Astrocyte of the spinal cord (primary cell): ENCODE data around the gene STARD3.
A peak's percentile ranks its signal among the peaks of the same experiment; 100 is the strongest.

Source experiments
- DNase-seq: peaks from one replicate; pipeline ENCODE4 v3.0.0; 2011; ENCODE audit warnings: low read depth, low spot score
- H3K4me3 ChIP-seq: 2 replicates; pipeline ENCODE4 v1.5.1; 2011; ENCODE audit warnings: low read depth, mild to moderate bottlenecking, low read length, moderate library complexity
- in situ Hi-C: cut with HindIII; loops from 2 replicates; pipeline ENCODE4 v1.10.0; 2017; ENCODE audit warnings: low sequenced_read_pairs
- TF ChIP-seq, protein P1 (sequence below): IDR thresholded peaks from 2 replicates; pipeline ENCODE4 v1.5.1; 2012; ENCODE audit warnings: low read depth, mild to moderate bottlenecking, low read length, inconsistent platforms

STARD3 gene

DNA sequence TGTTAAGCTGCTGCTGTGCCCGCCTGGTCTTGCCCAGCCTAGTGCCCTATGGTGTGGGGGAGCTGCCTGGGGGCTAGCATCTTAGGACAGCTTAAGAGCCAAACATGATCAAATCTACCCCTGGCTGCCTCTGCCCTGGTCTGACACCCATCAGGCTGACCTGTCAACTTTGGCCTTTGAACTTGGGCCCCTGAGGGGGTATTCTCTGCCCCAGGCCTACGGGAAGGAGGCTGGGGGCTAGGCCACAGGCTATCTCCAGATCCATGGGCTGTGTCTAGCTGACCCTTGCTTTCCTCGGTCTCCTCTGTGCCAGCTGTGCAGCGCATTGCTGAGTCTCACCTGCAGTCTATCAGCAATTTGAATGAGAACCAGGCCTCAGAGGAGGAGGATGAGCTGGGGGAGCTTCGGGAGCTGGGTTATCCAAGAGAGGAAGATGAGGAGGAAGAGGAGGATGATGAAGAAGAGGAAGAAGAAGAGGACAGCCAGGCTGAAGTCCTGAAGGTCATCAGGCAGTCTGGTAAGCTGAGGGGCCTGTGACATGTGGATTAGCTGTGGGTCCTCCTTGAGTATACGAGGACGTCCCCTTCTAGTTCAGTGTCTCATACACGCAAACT is 3.3 kb upstream of the STARD3 start:
- TF ChIP-seq, protein P1, sequence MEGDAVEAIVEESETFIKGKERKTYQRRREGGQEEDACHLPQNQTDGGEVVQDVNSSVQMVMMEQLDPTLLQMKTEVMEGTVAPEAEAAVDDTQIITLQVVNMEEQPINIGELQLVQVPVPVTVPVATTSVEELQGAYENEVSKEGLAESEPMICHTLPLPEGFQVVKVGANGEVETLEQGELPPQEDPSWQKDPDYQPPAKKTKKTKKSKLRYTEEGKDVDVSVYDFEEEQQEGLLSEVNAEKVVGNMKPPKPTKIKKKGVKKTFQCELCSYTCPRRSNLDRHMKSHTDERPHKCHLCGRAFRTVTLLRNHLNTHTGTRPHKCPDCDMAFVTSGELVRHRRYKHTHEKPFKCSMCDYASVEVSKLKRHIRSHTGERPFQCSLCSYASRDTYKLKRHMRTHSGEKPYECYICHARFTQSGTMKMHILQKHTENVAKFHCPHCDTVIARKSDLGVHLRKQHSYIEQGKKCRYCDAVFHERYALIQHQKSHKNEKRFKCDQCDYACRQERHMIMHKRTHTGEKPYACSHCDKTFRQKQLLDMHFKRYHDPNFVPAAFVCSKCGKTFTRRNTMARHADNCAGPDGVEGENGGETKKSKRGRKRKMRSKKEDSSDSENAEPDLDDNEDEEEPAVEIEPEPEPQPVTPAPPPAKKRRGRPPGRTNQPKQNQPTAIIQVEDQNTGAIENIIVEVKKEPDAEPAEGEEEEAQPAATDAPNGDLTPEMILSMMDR = no peak
- in situ Hi-C loops = no loop called here
- DNase-seq = no peak
- no peak overlapping the region for H3K4me3 ChIP-seq

DNA sequence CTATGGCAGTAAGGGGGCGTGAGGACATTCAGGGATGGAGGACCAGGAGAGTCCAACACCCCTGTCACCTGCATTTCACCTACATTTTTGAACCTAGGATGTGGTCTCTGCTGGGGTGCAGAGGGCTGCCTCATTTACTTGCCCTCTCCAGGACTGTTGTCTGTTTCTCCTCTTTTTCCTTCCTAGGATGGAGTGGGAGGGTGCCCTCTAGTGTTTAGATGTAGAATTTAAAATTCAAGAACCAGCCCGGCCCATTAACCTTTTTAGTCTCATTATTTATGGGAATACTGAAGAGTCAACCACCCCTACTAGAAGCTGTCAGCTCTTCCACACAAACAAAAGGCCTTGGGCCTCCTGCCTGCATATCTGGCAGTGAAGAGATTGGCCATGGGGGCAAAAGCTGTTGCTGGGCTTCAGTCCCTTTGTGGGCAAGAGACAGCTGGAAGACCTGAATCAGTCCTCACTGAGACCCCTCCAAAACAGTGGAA is 2.5 kb upstream of the STARD3 start:
- H3K4me3 ChIP-seq = no peak overlapping the region
- TF ChIP-seq, protein P1 = peak; percentile 59
- DNase-seq = peak; percentile 50
- in situ Hi-C loops = no loop called here

DNA sequence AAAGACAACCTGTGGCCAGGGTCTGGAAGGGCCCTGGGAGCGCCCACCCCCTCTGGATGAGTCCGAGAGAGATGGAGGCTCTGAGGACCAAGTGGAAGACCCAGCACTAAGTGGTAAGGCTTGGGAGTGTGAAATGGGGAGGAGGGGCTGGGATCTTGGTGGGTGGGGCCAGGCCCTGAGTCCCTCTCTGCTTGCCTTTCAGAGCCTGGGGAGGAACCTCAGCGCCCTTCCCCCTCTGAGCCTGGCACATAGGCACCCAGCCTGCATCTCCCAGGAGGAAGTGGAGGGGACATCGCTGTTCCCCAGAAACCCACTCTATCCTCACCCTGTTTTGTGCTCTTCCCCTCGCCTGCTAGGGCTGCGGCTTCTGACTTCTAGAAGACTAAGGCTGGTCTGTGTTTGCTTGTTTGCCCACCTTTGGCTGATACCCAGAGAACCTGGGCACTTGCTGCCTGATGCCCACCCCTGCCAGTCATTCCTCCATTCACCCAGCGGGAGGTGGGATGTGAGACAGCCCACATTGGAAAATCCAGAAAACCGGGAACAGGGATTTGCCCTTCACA is 1.2 kb upstream of the STARD3 start:
- TF ChIP-seq, protein P1 = no peak
- no peak for DNase-seq
- H3K4me3 ChIP-seq = no peak overlapping the region
- in situ Hi-C loops = no loop called here

DNA sequence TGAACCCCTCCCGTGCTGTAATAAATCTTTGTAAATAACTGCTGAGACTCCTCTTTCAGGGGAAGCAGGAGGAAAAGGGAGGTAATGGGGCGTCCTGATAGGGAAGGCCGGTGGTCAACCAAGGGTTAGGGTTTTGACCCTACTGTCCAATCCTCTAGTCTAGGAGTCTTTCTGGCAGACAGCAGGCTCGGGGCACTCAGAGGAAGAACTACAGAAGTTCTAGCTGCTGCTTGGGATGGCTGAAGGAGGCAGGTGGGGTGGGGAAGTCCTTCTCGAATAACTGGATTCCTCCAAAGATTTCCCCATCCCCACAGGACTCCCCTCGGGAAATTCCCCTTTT is 387 bp upstream of the STARD3 start:
- in situ Hi-C loops = no loop called here
- TF ChIP-seq, protein P1 = no peak
- peak; percentile 29 for DNase-seq
- peak overlapping the region; percentile 94 for H3K4me3 ChIP-seq

DNA sequence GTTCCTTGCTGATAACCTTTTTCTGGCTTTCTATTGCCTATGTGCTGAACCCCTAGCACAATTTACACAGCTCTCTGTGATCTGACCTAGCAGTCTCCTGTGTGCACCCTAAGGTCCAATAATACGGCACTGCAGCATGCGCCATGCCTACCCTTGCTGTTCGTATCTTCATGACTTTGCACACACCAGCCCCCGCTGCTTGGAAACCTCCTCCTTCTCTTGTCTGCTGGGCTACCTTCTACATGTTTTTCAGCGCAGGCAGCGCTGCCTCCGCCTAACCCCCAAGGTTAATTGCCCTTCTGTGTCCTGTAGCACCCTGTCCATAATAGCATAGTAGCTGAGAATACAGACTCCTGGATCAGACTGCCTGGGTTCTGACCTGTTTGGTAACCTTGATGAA is 1.4 kb downstream of the STARD3 start:
- H3K4me3 ChIP-seq = no peak overlapping the region
- TF ChIP-seq, protein P1 = no peak
- in situ Hi-C loops = no loop called here
- DNase-seq = no peak

DNA sequence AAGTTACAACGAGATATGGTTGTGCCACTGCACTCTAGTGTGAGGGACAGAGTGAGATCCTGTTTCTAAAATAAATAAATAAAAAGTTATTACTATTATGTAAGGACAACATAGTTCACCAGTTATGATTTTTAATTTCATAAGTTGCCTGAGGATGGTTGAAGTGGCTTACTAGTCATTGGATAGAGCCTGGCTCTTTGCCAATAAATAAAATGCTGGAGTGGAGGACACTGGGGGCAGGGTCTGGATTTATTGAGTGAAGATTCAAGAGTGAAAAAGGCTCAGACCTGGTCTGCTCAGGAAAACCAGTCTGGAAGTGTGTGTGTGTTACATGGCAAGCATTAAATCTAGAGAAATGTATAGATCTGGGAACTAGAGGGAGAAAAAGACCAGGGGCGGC is 2.1 kb downstream of the STARD3 start:
- no peak overlapping the region for H3K4me3 ChIP-seq
- TF ChIP-seq, protein P1 = no peak
- in situ Hi-C loops = no loop called here
- no peak for DNase-seq
